ENCODE results near the gene PLSCR2.
"Not testable (repeated sequence)": the region's sequence is repeated elsewhere in the genome, so short reads cannot be mapped to it uniquely, and the experiment has no call there.

Gene PLSCR2

DNA sequence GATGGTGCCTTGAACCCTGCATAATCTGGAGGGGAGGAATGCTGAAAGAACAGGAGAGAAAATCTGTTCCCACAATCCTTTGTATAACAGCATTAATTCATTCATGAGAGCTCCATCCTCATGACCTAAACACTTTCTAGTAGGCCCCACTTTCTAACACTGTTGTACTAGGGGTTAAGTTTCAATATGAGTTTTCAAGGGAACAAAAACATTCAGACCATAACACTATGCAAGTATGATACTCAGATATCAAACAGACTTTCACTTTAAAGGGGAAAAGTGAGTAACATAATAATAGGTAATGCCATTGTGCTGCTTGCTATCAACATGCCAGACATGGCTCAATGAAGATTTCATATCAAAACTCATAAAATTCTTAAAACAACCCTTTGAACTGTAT, 32.4 kb upstream of the PLSCR2 start:
- TF ChIP-seq POLR2A (IDR thresholded peaks at IDR 0.05; ENCODE audit: extremely low read depth, insufficient read length) (no peak), MAX (IDR thresholded peaks at IDR 0.05; ENCODE audit: low read depth, low read length) (no peak), CTCF (IDR thresholded peaks at IDR 0.05; ENCODE audit: low read depth, low read length) (no peak), MYC (IDR thresholded peaks at IDR 0.05; ENCODE audit: low read depth, low read length) (no peak)
- DNase-seq (ENCODE audit: low read depth), result no peak
- no peak overlapping the region for H3K4me3 ChIP-seq (ENCODE audit: low read depth, low read length)

DNA sequence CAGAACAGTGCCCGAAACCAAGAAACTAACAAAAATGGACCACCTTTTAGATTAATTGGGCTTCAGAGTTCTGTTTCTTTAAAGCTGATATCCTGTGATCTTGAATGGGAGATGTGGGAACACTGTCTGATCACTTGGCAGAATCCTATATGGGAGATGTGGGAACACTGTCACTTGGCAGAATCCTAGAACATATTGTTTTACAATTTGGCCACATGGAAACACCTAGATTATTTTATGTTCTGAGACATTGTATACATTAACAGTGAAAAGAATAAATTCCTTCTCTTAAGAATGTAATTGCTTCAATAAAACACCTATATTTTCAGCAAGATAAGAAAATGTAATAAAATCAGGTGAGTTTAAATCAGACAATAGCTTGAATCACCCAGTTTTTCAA, 30.3 kb upstream of the PLSCR2 start:
- no peak for TF ChIP-seq CTCF (IDR thresholded peaks at IDR 0.05; ENCODE audit: low read depth, low read length)
- TF ChIP-seq MYC (IDR thresholded peaks at IDR 0.05; ENCODE audit: low read depth, low read length), result no peak
- TF ChIP-seq MAX (IDR thresholded peaks at IDR 0.05; ENCODE audit: low read depth, low read length), result no peak
- TF ChIP-seq POLR2A (IDR thresholded peaks at IDR 0.05; ENCODE audit: extremely low read depth, insufficient read length), result no peak
- no peak for DNase-seq (ENCODE audit: low read depth)
- H3K4me3 ChIP-seq (ENCODE audit: low read depth, low read length), result no peak overlapping the region

- TF ChIP-seq MYC (IDR thresholded peaks at IDR 0.05; ENCODE audit: low read depth, low read length) (no peak), MAX (IDR thresholded peaks at IDR 0.05; ENCODE audit: low read depth, low read length) (no peak), CTCF (IDR thresholded peaks at IDR 0.05; ENCODE audit: low read depth, low read length) (no peak), POLR2A (IDR thresholded peaks at IDR 0.05; ENCODE audit: extremely low read depth, insufficient read length) (no peak)
- H3K4me3 ChIP-seq (ENCODE audit: low read depth, low read length), result no peak overlapping the region
- DNase-seq (ENCODE audit: low read depth), result no peak
Observed at GRCh38 chr3:146498002-146498736, 28.8 kb upstream of the PLSCR2 start.

DNA sequence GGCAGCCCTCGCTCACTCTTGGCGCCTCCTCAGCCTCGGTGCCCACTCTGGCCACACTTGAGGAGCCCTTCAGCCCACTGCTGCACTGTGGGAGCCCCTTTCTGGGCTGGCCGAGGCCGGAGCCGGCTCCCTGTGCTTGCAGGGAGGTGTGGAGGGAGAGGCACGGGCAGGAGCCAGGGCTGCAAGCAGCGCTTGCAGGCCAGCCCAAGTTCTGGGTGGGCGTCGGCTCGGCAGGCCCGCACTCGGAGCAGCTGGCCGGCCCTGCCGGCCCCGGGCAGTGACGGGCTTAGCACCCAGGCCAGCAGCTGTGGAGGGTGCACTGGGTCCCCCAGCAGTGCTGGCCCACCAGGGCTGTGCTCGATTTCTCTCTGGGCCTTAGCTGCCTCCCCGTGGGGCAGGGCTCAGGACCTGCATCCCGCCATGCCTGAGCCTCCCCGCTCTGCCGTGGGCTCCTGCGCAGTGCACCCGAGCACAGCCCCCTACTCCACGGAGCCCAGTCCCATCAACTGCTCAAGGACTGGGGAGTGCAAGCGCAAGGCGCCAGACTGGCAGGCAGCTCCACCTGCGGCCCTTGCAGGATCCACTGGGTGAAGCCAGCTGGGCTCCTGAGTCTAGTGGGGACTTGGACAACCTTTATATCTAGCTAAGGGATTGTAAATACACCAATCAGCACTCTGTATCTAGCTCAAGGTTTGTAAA, 27.9 kb upstream of the PLSCR2 start:
- DNase-seq (ENCODE audit: low read depth); H3K4me3 ChIP-seq (ENCODE audit: low read depth, low read length): not testable (repeated sequence)

- DNase-seq (ENCODE audit: low read depth), result no peak
- TF ChIP-seq POLR2A (IDR thresholded peaks at IDR 0.05; ENCODE audit: extremely low read depth, insufficient read length) (no peak), MYC (IDR thresholded peaks at IDR 0.05; ENCODE audit: low read depth, low read length) (no peak), MAX (IDR thresholded peaks at IDR 0.05; ENCODE audit: low read depth, low read length) (no peak), CTCF (IDR thresholded peaks at IDR 0.05; ENCODE audit: low read depth, low read length) (no peak)
Observed at GRCh38 chr3:146496726-146497125, 27.4 kb upstream of the PLSCR2 start.

GRCh38 chr3:146496251-146496650, 26.9 kb upstream of the PLSCR2 start:
- TF ChIP-seq CTCF (IDR thresholded peaks at IDR 0.05; ENCODE audit: low read depth, low read length) (no peak), MAX (IDR thresholded peaks at IDR 0.05; ENCODE audit: low read depth, low read length) (no peak), POLR2A (IDR thresholded peaks at IDR 0.05; ENCODE audit: extremely low read depth, insufficient read length) (no peak), MYC (IDR thresholded peaks at IDR 0.05; ENCODE audit: low read depth, low read length) (no peak)
- no peak overlapping the region for H3K4me3 ChIP-seq (ENCODE audit: low read depth, low read length)
- no peak for DNase-seq (ENCODE audit: low read depth)

More at GRCh38 chr3:146496726-146497125, 27.4 kb upstream of the PLSCR2 start:
- no peak overlapping the region for H3K4me3 ChIP-seq (ENCODE audit: low read depth, low read length)

Measured in NB4 (cell line).